ENCODE data around the gene GRIK1. TPM values are rescaled to one million over a fixed set of nuclear protein-coding genes. Genes with fewer than 3 reads are reported as not detected.

Gene GRIK1
- total RNA-seq, 4 donors from 2014 or later: 0.30 to 0.76 (median 0.36) TPM

GRCh38 chr21:29671728-29672127 lies 268.1 kb downstream of the GRIK1 start:
- 72 to 78% methylated on average over 4 of the region's 4 CpGs for WGBS, 2 donors
- no peak overlapping the region for H3K4me3 ChIP-seq (ENCODE audit: low read depth, poor library complexity, severe bottlenecking)
- no peak for TF ChIP-seq POLR2A (IDR thresholded peaks at IDR 0.05)
- TF ChIP-seq CTCF (IDR thresholded peaks at IDR 0.05): no peak
- intact Hi-C loops (cut with DNase I; ENCODE audit: low total_unique reads): no loop called here
- no peak for DNase-seq (ENCODE audit: low spot score in 2 of 2)

GRCh38 chr21:29670228-29670627 lies 269.6 kb downstream of the GRIK1 start:
- WGBS, 2 donors: 97 to 98% methylated on average over 2 of the region's 2 CpGs
- no peak overlapping the region for H3K4me3 ChIP-seq (ENCODE audit: low read depth, poor library complexity, severe bottlenecking)
- TF ChIP-seq POLR2A (IDR thresholded peaks at IDR 0.05) (no peak), CTCF (IDR thresholded peaks at IDR 0.05) (no peak)
- no peak for DNase-seq (ENCODE audit: low spot score in 2 of 2)
- intact Hi-C loops (cut with DNase I; ENCODE audit: low total_unique reads): no loop called here

GRCh38 chr21:29669416-29669815 lies 270.4 kb downstream of the GRIK1 start:
- no peak for DNase-seq (ENCODE audit: low spot score in 2 of 2)
- TF ChIP-seq CTCF (IDR thresholded peaks at IDR 0.05): no peak
- TF ChIP-seq POLR2A (IDR thresholded peaks at IDR 0.05): no peak
- H3K4me3 ChIP-seq (ENCODE audit: low read depth, poor library complexity, severe bottlenecking): no peak overlapping the region
- 68 to 79% methylated on average over 2 of the region's 2 CpGs for WGBS, 2 donors
- intact Hi-C loops (cut with DNase I; ENCODE audit: low total_unique reads): no loop called here

- 77 to 85% methylated on average over 3 of the region's 3 CpGs for WGBS, 2 donors
- intact Hi-C loops (cut with DNase I; ENCODE audit: low total_unique reads): no loop called here
- no peak for TF ChIP-seq POLR2A (IDR thresholded peaks at IDR 0.05)
- no peak for TF ChIP-seq CTCF (IDR thresholded peaks at IDR 0.05)
- no peak overlapping the region for H3K4me3 ChIP-seq (ENCODE audit: low read depth, poor library complexity, severe bottlenecking)
- DNase-seq (ENCODE audit: low spot score in 2 of 2): no peak
These were observed 272.1 kb downstream of the GRIK1 start for GRCh38 chr21:29667651-29668050.

GRCh38 chr21:29664615-29665014 lies 275.2 kb downstream of the GRIK1 start:
- TF ChIP-seq POLR2A (IDR thresholded peaks at IDR 0.05): no peak
- TF ChIP-seq CTCF (IDR thresholded peaks at IDR 0.05): no peak
- H3K4me3 ChIP-seq (ENCODE audit: low read depth, poor library complexity, severe bottlenecking): no peak overlapping the region
- WGBS, 2 donors: 45 to 50% methylated on average over 1 of the region's 1 CpG
- intact Hi-C loops (cut with DNase I; ENCODE audit: low total_unique reads): no loop called here
- no peak for DNase-seq (ENCODE audit: low spot score in 2 of 2)

GRCh38 chr21:29661672-29662442 lies 277.9 kb downstream of the GRIK1 start:
- H3K4me3 ChIP-seq (ENCODE audit: low read depth, poor library complexity, severe bottlenecking): no peak overlapping the region
- intact Hi-C loops (cut with DNase I; ENCODE audit: low total_unique reads): no loop called here
- no peak for DNase-seq (ENCODE audit: low spot score in 2 of 2)
- TF ChIP-seq POLR2A (IDR thresholded peaks at IDR 0.05) (no peak), CTCF (IDR thresholded peaks at IDR 0.05) (no peak)
- WGBS, 2 donors: 73 to 75% methylated on average over 3 of the region's 3 CpGs
